Esophagus muscularis mucosa (tissue), 3 donors: ENCODE data around the gene LIPC.

Experiments used
- POLR2A ChIP-seq: fragments of 450-650 bp; IDR thresholded peaks from one replicate; pipeline ENCODE4 v1.6.1; 2017; ENCODE audit warnings: antibody characterized with exemption, moderate library complexity, mild to moderate bottlenecking, low read depth
- TF ChIP-seq, protein P1 (sequence below), 3 experiments: fragments of 200-600 bp in 2 of 3; fragments of 450-650 bp in 1 of 3; sonication (generic) in 2 of 3; IDR thresholded peaks; one replicate each; pipeline ENCODE4 v1.5.1; 2017 to 2019; ENCODE audit warnings: antibody characterized with exemption in 3 of 3, mild to moderate bottlenecking in 2 of 3, moderate library complexity in 1 of 3

GRCh38 chr15:58529041-58529440 is 97.2 kb downstream of the LIPC start:
- TF ChIP-seq POLR2A = no peak
- TF ChIP-seq, protein P1, sequence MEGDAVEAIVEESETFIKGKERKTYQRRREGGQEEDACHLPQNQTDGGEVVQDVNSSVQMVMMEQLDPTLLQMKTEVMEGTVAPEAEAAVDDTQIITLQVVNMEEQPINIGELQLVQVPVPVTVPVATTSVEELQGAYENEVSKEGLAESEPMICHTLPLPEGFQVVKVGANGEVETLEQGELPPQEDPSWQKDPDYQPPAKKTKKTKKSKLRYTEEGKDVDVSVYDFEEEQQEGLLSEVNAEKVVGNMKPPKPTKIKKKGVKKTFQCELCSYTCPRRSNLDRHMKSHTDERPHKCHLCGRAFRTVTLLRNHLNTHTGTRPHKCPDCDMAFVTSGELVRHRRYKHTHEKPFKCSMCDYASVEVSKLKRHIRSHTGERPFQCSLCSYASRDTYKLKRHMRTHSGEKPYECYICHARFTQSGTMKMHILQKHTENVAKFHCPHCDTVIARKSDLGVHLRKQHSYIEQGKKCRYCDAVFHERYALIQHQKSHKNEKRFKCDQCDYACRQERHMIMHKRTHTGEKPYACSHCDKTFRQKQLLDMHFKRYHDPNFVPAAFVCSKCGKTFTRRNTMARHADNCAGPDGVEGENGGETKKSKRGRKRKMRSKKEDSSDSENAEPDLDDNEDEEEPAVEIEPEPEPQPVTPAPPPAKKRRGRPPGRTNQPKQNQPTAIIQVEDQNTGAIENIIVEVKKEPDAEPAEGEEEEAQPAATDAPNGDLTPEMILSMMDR (IDR thresholded peaks at IDR 0.05) = no peak
